Vagina (tissue), 2 donors: ENCODE results near the gene GRHPR.

Source experiments
- POLR2A ChIP-seq, 2 donors: fragments of 450-650 bp; IDR thresholded peaks; one replicate each; pipeline ENCODE4 v1.6.1; 2017; ENCODE audit warnings: antibody characterized with exemption in 2 of 2, mild to moderate bottlenecking in 2 of 2, moderate library complexity in 2 of 2
- POLR2AphosphoS5 ChIP-seq, 2 donors: sonication (generic); formaldehyde crosslinking; IDR thresholded peaks; one replicate each; pipeline ENCODE4 v1.9.0; 2017; ENCODE audit warnings: antibody characterized with exemption in 2 of 2, mild to moderate bottlenecking in 2 of 2, low read depth in 1 of 2; ENCODE audit not compliant: insufficient read depth in 1 of 2
- TF ChIP-seq, protein P1 (sequence below), 3 experiments: fragments of 450-650 bp in 2 of 3; fragments of 200-600 bp in 1 of 3; sonication (generic) in 1 of 3; IDR thresholded peaks; one replicate each; pipeline ENCODE4 v1.5.1; 2017 to 2019; ENCODE audit warnings: antibody characterized with exemption in 3 of 3, mild to moderate bottlenecking in 2 of 3, moderate library complexity in 2 of 3

DNA sequence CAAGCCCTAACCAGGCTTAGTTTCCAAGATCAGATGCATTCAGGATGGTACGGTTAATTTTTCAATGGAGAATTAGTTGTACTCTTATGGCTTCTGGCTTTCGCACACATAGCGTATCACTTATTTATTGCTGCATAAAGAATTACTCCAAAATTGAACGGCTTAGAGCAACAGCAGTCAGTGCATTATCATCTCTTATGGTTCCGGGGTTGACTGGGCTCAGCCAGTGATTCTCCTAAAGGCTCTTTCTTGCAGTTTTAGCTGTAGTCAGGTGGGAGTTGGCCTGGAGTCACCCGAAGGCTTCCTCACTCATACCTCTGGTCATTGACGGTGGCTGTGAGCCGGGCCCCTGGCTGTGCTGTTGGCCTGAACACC, 595 bp upstream of the GRHPR start:
- TF ChIP-seq POLR2A (IDR thresholded peaks at IDR 0.05) (no peak), POLR2AphosphoS5 (IDR thresholded peaks at IDR 0.05; ENCODE audit: insufficient read depth in 1 of 2, low read depth in 1 of 2) (no peak)
- TF ChIP-seq, protein P1, sequence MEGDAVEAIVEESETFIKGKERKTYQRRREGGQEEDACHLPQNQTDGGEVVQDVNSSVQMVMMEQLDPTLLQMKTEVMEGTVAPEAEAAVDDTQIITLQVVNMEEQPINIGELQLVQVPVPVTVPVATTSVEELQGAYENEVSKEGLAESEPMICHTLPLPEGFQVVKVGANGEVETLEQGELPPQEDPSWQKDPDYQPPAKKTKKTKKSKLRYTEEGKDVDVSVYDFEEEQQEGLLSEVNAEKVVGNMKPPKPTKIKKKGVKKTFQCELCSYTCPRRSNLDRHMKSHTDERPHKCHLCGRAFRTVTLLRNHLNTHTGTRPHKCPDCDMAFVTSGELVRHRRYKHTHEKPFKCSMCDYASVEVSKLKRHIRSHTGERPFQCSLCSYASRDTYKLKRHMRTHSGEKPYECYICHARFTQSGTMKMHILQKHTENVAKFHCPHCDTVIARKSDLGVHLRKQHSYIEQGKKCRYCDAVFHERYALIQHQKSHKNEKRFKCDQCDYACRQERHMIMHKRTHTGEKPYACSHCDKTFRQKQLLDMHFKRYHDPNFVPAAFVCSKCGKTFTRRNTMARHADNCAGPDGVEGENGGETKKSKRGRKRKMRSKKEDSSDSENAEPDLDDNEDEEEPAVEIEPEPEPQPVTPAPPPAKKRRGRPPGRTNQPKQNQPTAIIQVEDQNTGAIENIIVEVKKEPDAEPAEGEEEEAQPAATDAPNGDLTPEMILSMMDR (IDR thresholded peaks at IDR 0.05): no peak
